NCI-H1436 treated with DMSO at 0.1 percent for 48 hours (cell line): ENCODE results near the gene GCLC.
"Not testable (repeated sequence)": the region's sequence is repeated elsewhere in the genome, so short reads cannot be mapped to it uniquely, and the experiment has no call there.

Experiments used
- DNase-seq: peaks from one replicate; lab custom pipeline; 2025; lab: John Stamatoyannopoulos, UW

Gene GCLC

GRCh38 chr6:53544470-53545308 is at the start of gene GCLC:
Gene GCLC (minus strand): TSS chr6:53545101. CDS start chr6:53544645, 456 bp downstream.
- peak; percentile 57 for DNase-seq

DNA sequence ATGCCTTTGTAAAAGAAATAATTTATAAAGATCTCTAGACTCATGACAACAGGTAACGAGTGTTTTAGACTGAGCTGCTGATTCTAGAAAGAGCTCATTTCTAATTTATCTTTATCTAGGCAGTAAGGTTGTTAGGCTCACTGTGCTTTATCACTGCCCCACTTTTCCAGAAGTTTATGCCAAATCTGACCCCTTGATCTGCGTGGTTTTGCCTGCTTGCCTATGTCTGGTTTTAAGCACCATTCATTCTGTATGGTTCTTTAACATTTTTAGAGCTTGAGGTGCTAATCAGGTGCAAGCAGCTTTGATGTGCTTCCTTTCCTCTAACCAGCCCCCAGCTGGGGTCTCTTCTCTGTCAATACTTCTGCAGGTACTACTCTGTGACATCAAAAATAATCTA is 49.7 kb upstream of the GCLC start:
- DNase-seq = no peak

- DNase-seq = no peak
Measured at GRCh38 chr6:53593001-53593488, 48.1 kb upstream of the GCLC start.

DNA sequence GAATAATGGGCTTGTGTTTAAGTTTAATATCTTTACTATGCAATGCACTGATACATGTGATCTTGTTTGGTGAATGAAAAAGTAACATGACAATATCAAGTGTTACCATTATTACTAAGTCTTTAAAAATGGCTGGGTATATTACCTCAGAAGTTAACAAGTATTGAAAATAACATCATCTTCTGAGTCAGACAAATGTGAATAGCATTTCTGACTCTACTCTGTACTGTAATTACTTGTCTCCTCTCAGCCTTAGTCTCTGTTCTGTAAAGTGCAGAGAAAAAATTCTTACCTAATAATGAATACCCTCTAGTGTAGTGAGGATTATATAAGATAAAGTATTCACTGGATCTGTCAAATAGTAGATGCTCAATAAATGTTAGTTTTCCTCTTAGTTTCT is 47.0 kb upstream of the GCLC start:
- DNase-seq = no peak

DNA sequence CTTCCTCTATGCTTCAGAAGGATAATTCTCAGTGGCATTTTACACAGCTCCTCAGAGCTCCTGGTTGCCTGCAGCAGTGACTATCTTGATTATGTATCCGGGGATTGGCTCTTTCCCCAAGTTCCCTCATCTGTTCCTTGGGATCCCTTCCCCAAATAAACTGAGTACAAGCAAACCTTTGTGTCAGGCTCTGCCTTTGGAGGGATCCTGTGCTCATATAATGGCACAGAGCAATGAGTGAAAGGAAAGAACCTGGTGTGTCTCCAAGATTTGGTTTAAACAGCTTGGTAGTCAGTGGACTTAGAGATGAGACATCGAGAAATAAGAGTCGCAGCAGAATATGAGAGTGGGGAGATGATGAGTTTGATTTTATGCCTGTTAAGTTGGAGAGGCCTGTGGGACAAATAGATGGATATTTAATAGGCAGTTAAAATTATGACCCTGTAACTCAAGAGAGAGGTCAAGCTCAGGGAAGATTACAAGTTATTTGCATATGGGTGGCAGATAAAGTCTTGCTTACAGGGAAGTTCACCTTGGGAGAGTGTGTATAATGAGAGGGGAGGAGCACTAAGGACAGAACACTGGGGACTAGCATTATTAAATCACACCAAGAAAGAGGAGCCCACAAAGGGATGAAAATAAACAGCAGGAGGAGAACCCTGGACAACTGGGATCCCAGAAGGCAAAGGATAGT is 44.1 kb upstream of the GCLC start:
- no peak for DNase-seq

GRCh38 chr6:53587291-53587690 is 42.4 kb upstream of the GCLC start:
- DNase-seq = no peak

DNA sequence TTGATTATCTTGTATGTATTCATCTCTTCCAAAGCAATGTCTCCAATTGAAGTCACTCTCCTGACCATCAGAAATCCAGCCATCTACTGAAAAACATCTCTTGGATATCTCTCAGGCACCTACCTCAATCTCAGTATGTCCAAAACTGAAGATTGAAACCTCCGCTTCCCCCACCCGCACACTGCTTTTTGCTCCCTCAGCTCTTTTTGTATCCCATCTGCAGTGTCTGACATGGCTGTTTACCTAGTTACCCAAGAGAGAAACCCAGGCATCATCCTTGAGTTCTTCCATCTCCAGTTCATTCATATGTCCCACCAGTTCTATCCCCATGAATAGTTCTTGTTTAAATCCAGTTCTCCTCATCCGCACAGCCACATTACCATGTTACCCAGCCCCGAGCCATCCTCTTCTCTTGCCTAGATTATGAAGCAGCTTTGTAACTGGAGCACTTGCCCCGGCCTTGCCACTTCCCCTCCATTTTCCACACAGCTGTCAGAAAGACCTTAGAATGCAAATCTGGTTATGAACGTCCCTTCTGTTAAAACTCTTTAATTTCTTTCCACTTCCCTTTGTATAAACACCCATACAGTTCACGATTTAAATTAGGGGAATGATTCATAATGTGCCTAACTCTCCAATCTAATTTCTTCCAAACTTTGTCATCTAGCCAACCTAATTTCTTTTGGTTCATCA is 40.5 kb upstream of the GCLC start:
- no peak for DNase-seq

- no peak for DNase-seq
Measured at GRCh38 chr6:53584726-53585125, 39.8 kb upstream of the GCLC start.

- DNase-seq = no peak
Measured at GRCh38 chr6:53583451-53583850, 38.5 kb upstream of the GCLC start.

GRCh38 chr6:53582963-53583362 is 38.1 kb upstream of the GCLC start:
- DNase-seq = no peak

DNA sequence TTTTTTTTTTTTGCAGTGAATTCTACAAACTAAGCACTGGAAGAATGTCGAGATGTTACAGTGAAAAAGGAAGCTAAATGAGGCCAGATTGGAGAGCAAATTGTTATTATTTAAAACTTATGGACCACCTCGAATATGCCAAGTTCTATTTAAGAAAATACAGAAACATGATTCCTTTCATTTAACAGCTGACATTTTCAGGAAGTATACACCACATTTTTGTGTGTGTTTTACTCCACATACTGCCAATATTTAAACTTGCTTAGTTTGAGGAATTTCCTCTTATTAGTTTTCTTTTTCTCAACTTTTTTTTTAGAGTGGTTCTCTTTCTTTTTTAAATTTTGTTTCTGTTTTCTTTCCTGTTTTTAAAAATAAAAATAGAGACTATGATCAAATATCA is 37.0 kb upstream of the GCLC start:
- DNase-seq = no peak

- no peak for DNase-seq
Measured at GRCh38 chr6:53581173-53581773, 36.4 kb upstream of the GCLC start.

DNA sequence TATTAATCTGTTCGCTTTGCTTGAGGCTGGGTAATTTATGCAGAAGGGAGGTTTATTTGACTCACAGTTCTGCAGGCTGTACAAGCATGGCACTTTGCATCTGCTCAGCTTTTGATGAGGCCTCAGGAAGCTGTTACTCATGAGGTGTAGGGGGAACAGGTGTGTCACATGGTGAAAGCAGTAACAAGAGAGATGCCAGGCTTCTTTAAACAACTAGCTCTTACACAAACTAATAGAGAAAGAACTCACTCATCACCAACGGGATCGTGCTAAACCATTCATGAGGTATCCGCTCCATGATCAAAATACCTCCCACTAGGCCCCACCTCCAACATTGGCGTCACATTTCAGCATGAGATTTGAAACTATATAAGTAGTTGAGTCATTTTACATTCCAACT is 34.4 kb upstream of the GCLC start:
- DNase-seq = no peak

DNA sequence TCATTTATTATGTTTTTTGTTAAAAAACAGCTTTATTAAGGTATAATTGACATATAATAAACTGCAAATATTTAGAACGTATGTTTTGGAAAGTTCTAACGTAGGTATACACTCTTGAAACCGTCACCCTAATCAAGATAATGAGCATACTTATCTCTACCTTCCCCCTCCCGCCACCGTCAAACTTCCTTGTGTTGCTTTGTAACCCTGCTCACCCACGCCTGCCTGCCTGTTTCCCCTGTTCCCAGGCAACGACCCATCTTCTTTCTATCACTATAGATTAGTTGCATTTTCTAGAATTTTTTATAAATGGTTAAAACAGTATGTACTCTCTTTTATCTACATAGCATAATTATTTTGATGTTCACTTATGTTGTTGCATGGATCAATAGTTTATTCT is 33.5 kb upstream of the GCLC start:
- DNase-seq = no peak

GRCh38 chr6:53573299-53573698 is 28.4 kb upstream of the GCLC start:
- DNase-seq = no peak

GRCh38 chr6:53572379-53572778 is 27.5 kb upstream of the GCLC start:
- not testable (repeated sequence) for DNase-seq

DNA sequence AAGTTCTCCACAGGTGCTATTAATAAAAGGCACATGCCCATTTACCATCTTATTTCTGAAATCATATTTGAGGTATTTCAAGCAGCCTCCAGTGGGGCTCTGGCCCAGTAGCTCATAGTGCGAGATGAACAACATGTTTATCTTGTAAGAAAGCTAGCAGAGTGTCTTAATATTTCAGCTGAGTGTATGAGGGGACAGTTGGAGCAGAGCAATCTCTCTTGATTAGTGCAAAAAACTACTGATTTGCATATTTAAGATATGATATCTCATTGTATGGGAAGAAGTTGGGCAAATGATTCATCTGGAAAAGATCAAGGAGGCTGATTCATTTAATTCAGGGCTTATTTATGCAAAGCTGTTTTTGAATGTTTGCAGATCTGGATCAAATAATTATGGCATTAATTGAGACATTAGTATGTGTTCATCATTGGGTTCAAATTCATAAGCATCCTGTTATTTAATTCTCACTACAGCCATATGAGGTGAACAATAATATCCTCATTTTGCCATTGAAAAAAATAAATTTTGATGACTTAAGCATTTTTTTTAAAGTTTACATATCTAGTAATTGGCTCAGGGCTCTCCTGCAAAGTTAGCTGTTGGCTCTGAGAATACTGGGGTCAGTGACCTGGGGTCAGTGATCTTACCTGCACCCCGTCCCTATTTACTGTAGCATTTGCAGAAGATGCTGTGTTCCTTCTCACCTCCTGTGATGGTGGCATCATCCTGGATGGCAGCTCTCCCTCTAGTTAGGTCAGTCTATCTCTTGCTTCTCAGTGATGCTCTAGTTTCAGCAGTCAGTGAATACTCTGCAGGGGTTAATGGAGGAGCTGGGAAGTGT is 24.1 kb upstream of the GCLC start:
- no peak for DNase-seq

DNA sequence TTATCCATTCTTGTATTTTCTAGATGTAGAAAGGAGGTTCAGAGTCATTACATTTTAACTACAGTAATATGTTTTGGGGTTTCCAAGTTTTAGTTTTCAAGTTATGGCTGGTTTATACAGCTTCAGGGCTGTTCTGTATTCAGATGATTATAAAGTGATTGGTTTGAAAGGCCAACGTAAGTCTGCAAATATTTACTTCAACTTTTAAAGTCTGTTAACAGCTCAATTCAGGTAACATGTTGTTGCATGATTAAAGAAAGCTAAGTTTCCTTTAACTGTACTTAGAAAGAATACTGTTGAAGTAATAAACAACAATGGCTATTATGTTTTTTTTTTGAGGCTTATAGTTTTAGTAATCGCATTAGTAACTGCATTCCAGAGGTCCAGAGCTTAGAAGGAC is 22.8 kb upstream of the GCLC start:
- no peak for DNase-seq

DNA sequence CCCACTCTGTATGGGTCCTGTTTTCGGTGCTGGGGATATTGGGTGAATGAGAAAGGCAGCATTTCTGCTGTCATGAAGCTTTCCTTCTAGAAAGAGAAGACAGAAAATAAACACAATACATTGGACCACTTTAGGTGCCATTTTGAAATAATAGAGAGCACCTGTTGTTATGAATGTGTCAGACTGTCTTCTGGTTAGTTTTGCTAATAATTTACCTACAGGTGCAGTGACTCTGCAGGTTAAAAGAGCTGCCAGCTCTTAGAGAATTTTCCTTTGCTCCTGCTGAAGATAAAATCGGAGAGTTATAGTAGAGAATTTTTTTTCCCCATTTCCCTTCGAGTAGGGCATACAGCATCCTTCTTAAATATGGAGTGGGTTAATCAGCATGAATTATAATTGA is 21.9 kb upstream of the GCLC start:
- DNase-seq = no peak

GRCh38 chr6:53565886-53566285 is 21.0 kb upstream of the GCLC start:
- DNase-seq = no peak

DNA sequence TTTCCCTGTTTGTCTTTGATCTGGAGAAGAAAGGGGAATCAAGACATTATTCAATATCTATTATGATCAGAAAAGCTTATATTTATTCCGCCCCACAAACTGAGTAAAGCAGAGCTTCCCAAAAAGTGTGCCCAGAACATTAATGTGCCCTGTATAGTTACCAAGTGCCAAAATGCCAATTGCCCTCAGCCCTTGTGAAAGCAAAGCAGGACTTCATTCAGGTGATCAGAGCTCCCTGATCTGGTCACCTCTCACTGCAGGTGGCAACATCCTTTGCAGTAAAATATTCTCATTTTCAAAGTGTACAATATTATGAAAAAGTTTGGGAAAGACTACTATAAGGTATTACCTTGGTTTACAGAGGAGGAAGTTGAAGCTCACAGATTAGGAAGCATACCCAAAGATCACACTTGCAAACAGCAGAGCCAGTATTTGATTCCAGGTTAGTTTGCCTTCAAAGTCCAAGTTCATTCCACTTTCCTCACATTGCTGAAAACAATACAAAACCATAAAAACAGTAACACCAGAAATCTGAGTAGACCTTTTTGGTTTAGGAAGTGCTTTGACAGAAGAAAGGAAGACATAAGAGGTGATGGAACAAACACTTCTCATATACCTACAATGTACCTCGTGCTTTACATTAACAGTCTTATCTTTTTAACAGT is 19.6 kb upstream of the GCLC start:
- no peak for DNase-seq
